GM19240 (cell line): Measurements from ENCODE around the gene IFI27L2.

Source experiments
- DNase-seq: peaks from one replicate; pipeline ENCODE4 v3.0.0; 2011; ENCODE audit warnings: low spot score; ENCODE audit not compliant: insufficient read length

IFI27L2 gene

DNA sequence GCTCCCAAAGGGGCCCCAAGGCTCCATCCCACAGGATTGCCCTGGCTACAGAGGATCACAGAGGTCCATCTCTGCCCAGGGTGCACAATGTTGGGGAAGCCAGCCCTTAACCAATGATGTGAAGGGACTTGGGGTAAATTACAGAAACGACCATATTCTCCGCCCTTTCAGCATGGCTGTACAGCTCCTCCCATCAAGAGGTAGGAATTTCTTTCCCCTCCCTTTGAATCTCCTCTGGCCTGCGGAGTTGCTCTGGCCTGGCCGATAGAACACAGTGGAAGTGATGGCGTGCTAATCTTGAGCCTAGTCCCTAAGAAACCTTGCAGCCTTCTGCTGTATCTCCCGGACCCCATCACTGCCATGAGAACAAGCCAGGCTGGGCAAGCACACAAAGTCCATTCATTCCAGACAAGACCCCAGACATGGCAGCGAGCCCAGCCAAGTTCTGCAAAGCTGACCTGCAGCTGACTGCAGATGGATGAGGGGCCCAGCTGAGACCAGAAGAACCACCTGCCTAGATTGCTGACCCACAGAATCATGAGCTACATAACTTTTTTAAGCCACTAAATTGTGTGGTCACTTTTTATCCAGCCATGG, 25.8 kb downstream of the IFI27L2 start:
- DNase-seq = no peak

DNA sequence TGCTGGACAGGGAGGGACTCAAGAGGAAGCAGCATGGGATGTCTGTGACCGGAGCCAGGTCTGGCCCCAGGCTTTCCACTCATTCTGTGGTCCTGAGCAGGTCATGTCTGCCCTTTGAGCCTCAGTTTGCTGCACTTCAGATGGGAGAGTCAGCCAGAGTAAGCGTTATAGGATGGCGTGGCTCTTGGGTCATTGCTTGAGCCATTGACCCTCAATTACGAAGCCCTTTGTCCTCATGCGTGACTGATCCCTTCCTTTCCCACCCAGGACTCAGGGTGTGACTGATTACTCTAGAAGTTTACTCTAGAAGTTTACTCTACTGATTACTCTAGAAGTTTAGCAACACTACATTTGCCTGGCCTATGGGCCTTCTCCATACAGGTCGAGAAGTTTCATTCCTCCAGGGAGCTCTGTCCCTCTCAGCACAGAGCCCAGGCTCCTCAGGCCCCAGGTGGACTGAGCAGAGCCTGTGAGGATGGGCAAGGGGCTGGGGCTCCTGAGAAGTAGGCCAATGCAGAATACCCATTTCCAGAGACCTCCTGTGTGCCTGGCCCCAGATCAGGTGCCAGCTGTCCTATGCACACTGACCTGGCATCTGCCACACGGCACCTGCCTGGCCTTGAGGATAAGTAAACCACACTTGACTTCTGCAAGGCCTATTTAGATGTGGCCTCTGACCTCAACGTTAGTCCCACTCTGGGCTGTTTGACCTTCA, 26.5 kb downstream of the IFI27L2 start:
- DNase-seq = no peak

- no peak for DNase-seq
These were observed 27.7 kb downstream of the IFI27L2 start for GRCh38 chr14:94101748-94102147.

- no peak for DNase-seq
These were observed 28.6 kb downstream of the IFI27L2 start for GRCh38 chr14:94100847-94101246.

DNA sequence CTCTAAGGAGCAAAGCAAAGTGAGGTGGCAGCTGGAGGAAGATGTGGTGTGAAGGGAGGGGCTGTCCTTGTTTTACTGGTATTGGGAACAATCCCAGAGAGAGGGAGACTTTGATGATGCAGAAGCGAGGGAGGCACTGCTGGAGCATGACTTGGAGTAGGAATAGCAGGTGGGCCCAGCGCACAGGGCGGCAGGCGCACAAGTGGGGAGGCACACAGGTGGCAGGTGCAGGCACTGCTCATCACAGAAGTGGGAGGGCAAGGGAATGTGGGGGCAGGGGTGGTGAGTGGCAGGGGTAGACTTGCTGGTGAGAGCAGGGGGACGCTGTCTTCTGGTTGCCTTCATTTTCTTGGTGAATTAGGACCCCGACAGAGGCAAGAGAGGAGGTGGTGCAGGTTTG, 30.4 kb downstream of the IFI27L2 start:
- no peak for DNase-seq

DNA sequence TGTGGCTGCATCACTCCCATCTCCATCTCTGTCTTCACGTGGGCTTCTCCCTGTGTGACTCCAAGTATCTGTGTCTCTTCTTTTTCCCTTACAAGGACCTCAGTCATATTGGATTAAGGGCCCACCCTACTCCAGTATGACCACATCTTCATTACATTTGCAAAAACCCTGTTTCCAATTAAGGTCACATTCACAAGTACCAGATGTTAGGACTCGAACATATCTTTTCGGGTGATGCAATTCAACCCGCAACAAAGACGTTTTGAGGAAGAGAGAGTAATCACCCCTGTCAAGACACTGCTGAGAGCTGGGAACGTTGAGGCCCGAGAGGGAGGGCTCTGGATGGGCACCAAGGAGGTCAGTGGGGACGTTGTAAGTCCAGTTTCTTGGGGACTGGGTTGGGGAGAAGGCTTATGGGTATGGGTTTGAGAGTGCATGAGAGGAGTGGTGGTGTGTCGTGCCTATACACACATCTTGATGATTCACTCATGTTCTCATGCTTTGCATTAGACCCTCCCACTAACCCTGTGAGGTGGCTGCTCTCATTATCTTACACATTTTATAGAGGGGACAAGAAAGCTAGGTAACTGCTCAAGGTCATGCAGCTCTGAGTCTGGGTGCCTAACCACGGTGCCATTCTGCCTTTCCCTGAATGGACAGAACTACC, 30.9 kb downstream of the IFI27L2 start:
- DNase-seq = no peak

DNA sequence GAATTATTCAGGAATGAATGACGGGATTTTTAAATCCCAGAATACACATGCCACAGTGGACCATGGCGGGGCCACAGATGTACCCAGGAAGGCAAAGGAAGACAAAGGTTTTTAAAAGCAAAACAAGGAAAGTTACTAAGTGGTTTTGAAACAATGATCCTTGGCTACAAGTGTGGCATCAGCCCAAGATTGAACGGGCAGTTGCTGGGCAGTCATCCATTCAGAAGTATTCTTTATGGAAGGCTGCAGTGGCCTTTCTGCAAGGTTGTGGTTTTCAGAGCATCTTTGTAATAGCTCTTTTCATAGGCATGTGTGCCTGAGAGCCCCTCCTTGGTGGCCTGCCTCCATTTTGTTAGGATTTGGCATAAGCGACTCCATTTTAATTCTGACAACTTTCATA, 32.3 kb downstream of the IFI27L2 start:
- DNase-seq = no peak

DNA sequence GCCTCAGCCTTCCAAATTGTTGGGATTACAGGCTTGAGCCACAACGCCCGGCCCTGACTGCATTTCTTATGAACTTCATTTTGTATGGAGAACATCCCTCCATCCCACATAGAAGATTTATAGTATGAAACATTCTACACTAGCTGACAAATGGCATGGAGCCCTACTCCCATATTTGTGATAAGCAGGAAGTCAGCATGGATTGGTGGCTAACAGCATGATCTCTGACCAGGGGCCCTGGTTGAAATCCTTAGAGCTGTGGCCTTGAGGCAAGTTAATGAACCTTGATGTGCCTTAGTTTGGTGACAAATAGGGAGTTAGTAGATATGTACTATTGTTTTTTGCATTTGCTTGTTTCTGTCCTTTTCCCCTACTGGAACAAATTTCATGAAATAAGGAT, 36.0 kb downstream of the IFI27L2 start:
- no peak for DNase-seq

GRCh38 chr14:94089479-94089878, 39.9 kb downstream of the IFI27L2 start:
- no peak for DNase-seq

GRCh38 chr14:94088516-94088915, 40.9 kb downstream of the IFI27L2 start:
- no peak for DNase-seq

- DNase-seq = no peak
These were observed 41.5 kb downstream of the IFI27L2 start for GRCh38 chr14:94087891-94088290.

- no peak for DNase-seq
These were observed 48.0 kb downstream of the IFI27L2 start for GRCh38 chr14:94081386-94081820.

- DNase-seq = peak; percentile 90
These were observed 48.6 kb downstream of the IFI27L2 start, which contains the start of the genes DDX24 and IFI27L1 for GRCh38 chr14:94080621-94081385. Gene DDX24, minus strand, starts transcription at chr14:94081202. Its CDS starts 1,460 bp downstream, at chr14:94079742. Gene IFI27L1, plus strand, starts transcription at chr14:94081310. Its CDS starts 15,628 bp downstream, at chr14:94096938.

GRCh38 chr14:94079891-94080620, 49.3 kb downstream of the IFI27L2 start:
- no peak for DNase-seq

DNA sequence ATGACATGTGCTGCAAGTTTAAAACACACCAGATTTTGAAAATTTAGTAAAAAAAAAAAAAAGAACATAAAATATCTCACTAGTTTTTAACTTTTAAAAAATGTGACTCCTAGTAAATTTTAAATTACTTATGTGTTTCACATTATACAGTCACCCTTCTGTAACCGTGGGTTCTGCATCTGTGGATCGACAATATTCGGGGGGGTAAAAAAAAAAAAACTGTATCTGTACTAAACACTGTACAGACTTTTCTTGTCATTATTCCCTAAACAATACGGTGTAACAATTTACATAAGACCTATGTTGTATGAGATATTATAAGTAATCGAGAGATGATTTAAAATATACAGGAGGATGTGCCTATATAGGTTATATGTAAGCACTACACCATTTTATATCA, 51.6 kb downstream of the IFI27L2 start:
- no peak for DNase-seq
